ENCODE data around the gene LLCFC1.
"Not testable (repeated sequence)": the region's sequence is repeated elsewhere in the genome, so short reads cannot be mapped to it uniquely, and the experiment has no call there.

Gene LLCFC1

DNA sequence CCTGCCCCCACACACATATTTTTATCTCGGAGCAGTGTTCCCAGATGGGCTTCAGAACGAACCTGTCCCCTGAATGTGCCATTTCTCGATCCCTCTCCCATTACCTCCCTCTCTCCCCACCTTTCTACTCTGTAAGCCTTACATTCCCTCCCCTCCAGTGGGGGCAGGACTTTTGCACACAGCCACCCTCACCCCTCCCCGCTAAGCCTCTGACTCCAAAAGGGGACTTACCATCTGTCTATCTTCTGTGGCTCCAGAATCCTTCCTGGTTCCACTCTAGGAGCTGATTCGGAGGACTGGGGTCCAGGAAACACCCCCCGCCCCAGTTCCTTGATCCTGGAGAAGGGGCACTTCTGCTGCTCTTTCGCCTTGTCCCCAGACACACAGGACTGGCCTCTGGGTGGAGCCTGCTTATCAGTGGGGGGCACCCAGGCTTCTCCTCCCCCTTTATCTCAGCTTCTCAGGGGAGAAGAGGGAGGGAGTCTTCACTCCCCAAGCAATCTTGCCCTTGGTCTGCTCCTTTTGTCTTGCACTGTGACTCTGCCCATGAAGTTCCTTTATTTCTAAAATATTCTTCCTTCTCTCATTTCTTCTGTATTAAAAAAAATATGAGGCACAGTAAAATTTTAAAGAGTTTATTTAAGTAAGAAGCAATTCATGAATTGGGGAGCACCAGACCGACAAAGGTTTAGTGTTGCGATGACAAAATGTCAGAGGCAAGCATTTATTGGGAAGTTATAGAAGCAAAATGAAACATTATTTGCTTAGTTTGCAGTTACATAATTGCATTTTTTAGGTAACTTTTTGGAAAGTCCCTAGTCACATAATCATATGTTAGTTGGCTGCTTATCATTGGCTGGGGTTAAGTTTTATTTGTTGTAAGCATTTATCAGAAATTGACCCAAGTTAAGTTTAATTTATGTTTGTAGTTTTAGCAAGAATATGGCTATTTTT, 23.0 kb downstream of the LLCFC1 start, which contains the start of gene KEL:
Gene KEL (minus strand): TSS at position 391 of the 954 bp plus-strand sequence. CDS start 157 bp downstream, at position 234.
- Histone ChIP-seq H3K36me3 (ENCODE audit: control insufficient read depth in 2 of 2, insufficient read depth in 2 of 2, low read length in 2 of 2) (no peaks in the 10 kb centered on the region), H3K27ac (ENCODE audit: low read length) (no peak within 1 kb of the TSS), H3K9ac (ENCODE audit: low read length in 2 of 2) (no peak within 1 kb of the TSS), H3K4me1 (ENCODE audit: control insufficient read depth, insufficient read depth, low read length) (no peaks in the 10 kb centered on the region), H3K9me3 (ENCODE audit: control insufficient read depth in 2 of 2, low read length in 2 of 2) (no peaks in the 10 kb centered on the region), H3K4me3 (ENCODE audit: low read length in 2 of 2) (no peak within 1 kb of the TSS), H3K27me3 (ENCODE audit: control insufficient read depth in 1 of 2, insufficient read depth in 2 of 2, low read length in 2 of 2) (no peaks in the 10 kb centered on the region)

DNA sequence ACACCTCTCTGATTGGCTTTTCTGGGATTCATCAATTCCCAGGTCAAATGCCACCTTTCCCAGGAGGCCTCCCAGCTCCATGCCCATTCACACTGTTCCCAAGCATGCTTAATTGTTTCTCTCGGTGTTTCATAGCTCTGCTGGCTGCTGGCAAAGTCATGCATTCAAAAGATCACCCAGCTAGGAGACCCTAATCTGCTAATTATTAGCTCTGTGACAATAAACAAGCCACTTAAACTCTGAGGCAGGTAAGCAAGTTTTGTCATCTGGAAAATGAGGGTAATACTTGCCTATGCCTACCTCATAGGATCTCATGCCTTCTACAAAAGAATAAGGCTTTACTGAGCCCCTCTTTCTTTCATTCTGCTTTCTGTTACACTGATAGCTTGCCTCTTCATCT, 23.7 kb downstream of the LLCFC1 start:
- H3K27me3 ChIP-seq (ENCODE audit: control insufficient read depth in 1 of 2, insufficient read depth in 2 of 2, low read length in 2 of 2) = no peaks in the 10 kb centered on the region
- H3K4me3 ChIP-seq (ENCODE audit: low read length in 2 of 2) = no peak overlapping the region
- no peak overlapping the region for H3K27ac ChIP-seq (ENCODE audit: low read length)
- H3K4me1 ChIP-seq (ENCODE audit: control insufficient read depth, insufficient read depth, low read length) = no peaks in the 10 kb centered on the region
- H3K9ac ChIP-seq (ENCODE audit: low read length in 2 of 2) = no peak overlapping the region
- no peaks in the 10 kb centered on the region for H3K9me3 ChIP-seq (ENCODE audit: control insufficient read depth in 2 of 2, low read length in 2 of 2)
- H3K36me3 ChIP-seq (ENCODE audit: control insufficient read depth in 2 of 2, insufficient read depth in 2 of 2, low read length in 2 of 2) = no peaks in the 10 kb centered on the region

DNA sequence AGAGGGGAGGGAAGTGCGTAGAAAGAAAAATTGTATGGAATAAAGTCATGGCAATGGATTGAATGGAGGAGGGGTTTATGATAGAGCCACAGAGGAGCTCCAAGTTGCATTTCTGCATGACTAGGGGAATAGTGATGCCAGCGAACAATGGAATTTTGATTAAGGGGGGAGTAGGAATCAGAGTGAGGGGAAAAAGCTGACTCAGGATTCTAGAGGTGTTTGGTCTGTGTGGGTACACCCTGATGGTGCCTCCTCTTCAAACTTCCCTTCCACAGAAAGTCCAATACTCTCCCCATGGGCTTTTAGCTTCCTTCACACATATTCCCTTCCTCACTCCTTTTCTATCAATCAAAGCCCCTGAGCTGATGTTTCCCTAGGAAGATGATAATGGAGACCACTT, 24.7 kb downstream of the LLCFC1 start:
- no peaks in the 10 kb centered on the region for H3K36me3 ChIP-seq (ENCODE audit: control insufficient read depth in 2 of 2, insufficient read depth in 2 of 2, low read length in 2 of 2)
- H3K9me3 ChIP-seq (ENCODE audit: control insufficient read depth in 2 of 2, low read length in 2 of 2) = no peaks in the 10 kb centered on the region
- H3K27me3 ChIP-seq (ENCODE audit: control insufficient read depth in 1 of 2, insufficient read depth in 2 of 2, low read length in 2 of 2) = no peaks in the 10 kb centered on the region
- H3K4me3 ChIP-seq (ENCODE audit: low read length in 2 of 2) = no peak overlapping the region
- no peaks in the 10 kb centered on the region for H3K4me1 ChIP-seq (ENCODE audit: control insufficient read depth, insufficient read depth, low read length)
- no peak overlapping the region for H3K27ac ChIP-seq (ENCODE audit: low read length)
- H3K9ac ChIP-seq (ENCODE audit: low read length in 2 of 2) = no peak overlapping the region

DNA sequence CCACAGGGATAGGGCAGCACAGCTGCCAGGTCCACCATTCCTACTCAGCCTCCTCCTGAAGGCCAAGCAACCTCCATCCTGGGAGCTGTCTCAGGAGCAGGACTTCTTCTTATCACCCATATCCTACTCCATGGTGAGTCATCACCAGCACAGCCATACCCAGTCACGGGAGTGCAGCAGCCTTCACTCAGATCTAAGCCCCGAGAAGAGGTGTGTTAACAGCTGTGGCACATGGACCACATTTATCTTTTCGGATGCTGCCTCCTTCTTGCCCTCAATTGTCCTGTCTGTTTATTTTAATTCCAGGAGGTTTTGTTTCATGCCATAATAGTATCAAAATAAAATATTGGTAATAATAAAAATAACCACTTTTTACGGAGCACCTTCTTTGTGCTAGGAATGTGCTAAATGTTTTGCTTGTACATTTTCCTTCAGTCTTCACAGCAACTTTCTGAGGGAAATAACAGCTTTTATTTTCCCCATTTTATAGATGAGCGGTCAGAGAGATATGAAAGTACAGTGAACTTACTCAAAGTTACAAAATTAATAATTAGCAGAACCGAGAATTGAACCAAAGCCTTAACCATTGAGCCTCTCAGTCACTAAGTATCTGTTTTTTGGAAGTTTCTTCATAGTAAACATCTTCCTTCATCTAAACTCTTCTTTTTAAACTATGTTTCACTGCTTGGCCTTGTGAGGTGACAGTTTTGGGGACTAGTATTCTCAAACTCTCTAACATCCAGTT, 25.4 kb downstream of the LLCFC1 start:
- no peaks in the 10 kb centered on the region for H3K9me3 ChIP-seq (ENCODE audit: control insufficient read depth in 2 of 2, low read length in 2 of 2)
- no peak overlapping the region for H3K9ac ChIP-seq (ENCODE audit: low read length in 2 of 2)
- H3K27ac ChIP-seq (ENCODE audit: low read length) = no peak overlapping the region
- no peaks in the 10 kb centered on the region for H3K27me3 ChIP-seq (ENCODE audit: control insufficient read depth in 1 of 2, insufficient read depth in 2 of 2, low read length in 2 of 2)
- no peak overlapping the region for H3K4me3 ChIP-seq (ENCODE audit: low read length in 2 of 2)
- H3K36me3 ChIP-seq (ENCODE audit: control insufficient read depth in 2 of 2, insufficient read depth in 2 of 2, low read length in 2 of 2) = no peaks in the 10 kb centered on the region
- H3K4me1 ChIP-seq (ENCODE audit: control insufficient read depth, insufficient read depth, low read length) = no peaks in the 10 kb centered on the region

DNA sequence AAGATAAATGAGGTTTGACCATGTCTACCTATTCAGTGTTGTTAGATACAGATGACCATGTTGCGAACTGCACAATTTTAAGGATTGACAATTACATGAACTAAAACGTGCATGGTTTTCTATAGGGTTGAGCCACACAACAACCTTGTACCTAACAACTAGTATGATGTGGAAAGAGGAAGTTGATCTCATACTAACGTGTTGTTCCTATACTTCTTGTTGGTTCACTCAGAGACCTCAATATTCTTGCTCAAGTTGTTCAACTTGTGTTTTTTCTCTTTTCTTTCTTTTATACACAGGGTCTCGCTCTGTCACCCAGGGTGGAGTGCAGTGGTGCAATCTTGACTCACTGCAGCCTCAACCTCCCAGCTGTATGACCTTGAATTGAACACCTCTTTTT, 28.9 kb downstream of the LLCFC1 start:
- no peak overlapping the region for H3K27ac ChIP-seq (ENCODE audit: low read length)
- no peaks in the 10 kb centered on the region for H3K4me1 ChIP-seq (ENCODE audit: control insufficient read depth, insufficient read depth, low read length)
- no peak overlapping the region for H3K9ac ChIP-seq (ENCODE audit: low read length in 2 of 2)
- no peaks in the 10 kb centered on the region for H3K36me3 ChIP-seq (ENCODE audit: control insufficient read depth in 2 of 2, insufficient read depth in 2 of 2, low read length in 2 of 2)
- no peak overlapping the region for H3K4me3 ChIP-seq (ENCODE audit: low read length in 2 of 2)
- no peaks in the 10 kb centered on the region for H3K9me3 ChIP-seq (ENCODE audit: control insufficient read depth in 2 of 2, low read length in 2 of 2)
- peaks cover 0 to 2% of the 10 kb centered on the region in 2 donors for H3K27me3 ChIP-seq (ENCODE audit: control insufficient read depth in 1 of 2, insufficient read depth in 2 of 2, low read length in 2 of 2)

DNA sequence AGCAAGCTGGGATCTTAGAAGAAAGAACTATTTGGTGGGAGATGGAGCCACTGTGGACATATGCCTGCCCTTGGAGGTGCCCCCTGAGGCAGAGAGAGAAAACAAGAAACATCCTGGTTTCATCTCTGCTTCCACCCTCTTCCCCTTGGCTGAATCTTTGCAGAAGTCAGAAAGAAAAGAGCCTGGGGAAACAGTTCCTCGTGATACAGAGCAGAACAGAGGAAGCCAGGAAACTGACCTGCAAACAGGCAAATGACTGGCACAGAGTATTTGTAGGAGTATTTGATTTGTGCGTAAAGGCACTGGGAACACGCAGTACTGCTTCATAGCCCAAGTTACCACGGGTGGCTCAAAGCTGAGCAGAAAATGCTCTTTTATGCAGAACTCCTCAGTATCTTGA, 29.9 kb downstream of the LLCFC1 start:
- Histone ChIP-seq H3K36me3 (ENCODE audit: control insufficient read depth in 2 of 2, insufficient read depth in 2 of 2, low read length in 2 of 2) (no peaks in the 10 kb centered on the region), H3K27ac (ENCODE audit: low read length) (no peak overlapping the region), H3K4me3 (ENCODE audit: low read length in 2 of 2) (no peak overlapping the region), H3K9me3 (ENCODE audit: control insufficient read depth in 2 of 2, low read length in 2 of 2) (no peaks in the 10 kb centered on the region), H3K9ac (ENCODE audit: low read length in 2 of 2) (no peak overlapping the region), H3K27me3 (ENCODE audit: control insufficient read depth in 1 of 2, insufficient read depth in 2 of 2, low read length in 2 of 2) (peaks cover 0 to 2% of the 10 kb centered on the region in 2 donors), H3K4me1 (ENCODE audit: control insufficient read depth, insufficient read depth, low read length) (no peaks in the 10 kb centered on the region)

DNA sequence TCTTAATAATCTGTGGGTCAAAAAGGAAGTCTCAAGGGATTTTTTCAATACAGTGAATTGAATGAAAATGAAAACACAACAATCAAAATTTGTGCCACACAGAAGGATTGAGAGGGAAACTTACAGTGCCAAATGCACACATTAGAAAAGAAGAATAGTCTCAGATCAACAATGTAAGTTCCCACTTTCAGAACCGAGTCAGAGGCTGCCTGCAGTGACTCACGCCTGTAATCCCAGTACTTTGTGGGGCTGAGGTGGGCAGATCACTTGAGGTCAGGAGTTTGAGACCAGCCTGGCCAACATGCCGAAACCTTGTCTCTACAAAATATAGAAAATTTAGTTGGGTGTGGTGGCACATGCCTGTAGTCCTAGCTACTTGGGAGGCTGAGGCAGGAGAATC, 35.3 kb downstream of the LLCFC1 start:
- H3K27ac ChIP-seq (ENCODE audit: low read length) = no peak overlapping the region
- no peak overlapping the region for H3K4me3 ChIP-seq (ENCODE audit: low read length in 2 of 2)
- no peaks in the 10 kb centered on the region for H3K4me1 ChIP-seq (ENCODE audit: control insufficient read depth, insufficient read depth, low read length)
- H3K27me3 ChIP-seq (ENCODE audit: control insufficient read depth in 1 of 2, insufficient read depth in 2 of 2, low read length in 2 of 2) = peaks cover 0 to 2% of the 10 kb centered on the region in 2 donors
- no peak overlapping the region for H3K9ac ChIP-seq (ENCODE audit: low read length in 2 of 2)
- no peaks in the 10 kb centered on the region for H3K36me3 ChIP-seq (ENCODE audit: control insufficient read depth in 2 of 2, insufficient read depth in 2 of 2, low read length in 2 of 2)
- peaks cover 0 to 3% of the 10 kb centered on the region in 2 donors for H3K9me3 ChIP-seq (ENCODE audit: control insufficient read depth in 2 of 2, low read length in 2 of 2)

DNA sequence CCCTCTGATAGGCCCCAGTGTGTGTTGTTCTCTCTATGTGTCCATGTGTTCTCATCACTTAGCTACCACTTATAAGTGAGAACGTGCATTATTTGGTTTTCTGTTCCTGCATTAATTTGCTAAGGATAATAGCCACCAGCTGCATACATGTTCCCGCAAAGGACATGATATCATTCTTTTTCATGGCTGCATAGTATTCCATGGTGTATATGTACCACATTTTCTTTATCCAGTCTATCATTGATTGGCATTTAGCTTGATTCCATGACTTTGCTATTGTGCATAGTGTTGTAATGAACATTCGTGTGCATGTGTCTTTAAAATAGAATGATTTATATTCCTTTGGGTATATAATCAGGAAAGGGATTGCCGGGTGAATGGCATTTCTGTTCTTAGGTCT, 39.1 kb downstream of the LLCFC1 start:
- H3K36me3 ChIP-seq (ENCODE audit: control insufficient read depth in 2 of 2, insufficient read depth in 2 of 2, low read length in 2 of 2); H3K27ac ChIP-seq (ENCODE audit: low read length); H3K4me3 ChIP-seq (ENCODE audit: low read length in 2 of 2); H3K4me1 ChIP-seq (ENCODE audit: control insufficient read depth, insufficient read depth, low read length); H3K9ac ChIP-seq (ENCODE audit: low read length in 2 of 2); H3K9me3 ChIP-seq (ENCODE audit: control insufficient read depth in 2 of 2, low read length in 2 of 2); H3K27me3 ChIP-seq (ENCODE audit: control insufficient read depth in 1 of 2, insufficient read depth in 2 of 2, low read length in 2 of 2): not testable (repeated sequence)

DNA sequence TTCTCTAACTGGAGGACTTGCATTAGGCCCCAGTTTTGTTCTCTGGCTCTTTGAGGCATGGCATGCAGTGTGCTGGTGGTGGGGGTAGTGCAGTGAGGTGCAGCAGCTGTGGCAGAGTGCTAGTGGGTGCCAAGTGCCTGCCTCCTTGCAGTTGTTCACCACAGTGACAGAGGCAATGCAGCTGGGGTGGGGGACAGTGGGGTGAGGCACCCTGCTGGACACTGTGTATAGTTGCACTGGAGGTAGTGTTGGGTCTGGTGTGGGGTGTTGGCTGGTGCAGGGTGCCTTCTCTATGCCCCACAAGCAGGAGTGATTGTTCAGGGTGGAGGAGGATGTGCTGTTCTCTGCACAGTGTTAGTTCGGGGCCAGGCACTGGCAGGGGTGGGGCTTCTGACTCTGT, 44.5 kb downstream of the LLCFC1 start:
- peaks cover 0 to 3% of the 10 kb centered on the region in 2 donors for H3K9me3 ChIP-seq (ENCODE audit: control insufficient read depth in 2 of 2, low read length in 2 of 2)
- no peak overlapping the region for H3K27ac ChIP-seq (ENCODE audit: low read length)
- no peaks in the 10 kb centered on the region for H3K4me1 ChIP-seq (ENCODE audit: control insufficient read depth, insufficient read depth, low read length)
- no peaks in the 10 kb centered on the region for H3K36me3 ChIP-seq (ENCODE audit: control insufficient read depth in 2 of 2, insufficient read depth in 2 of 2, low read length in 2 of 2)
- no peaks in the 10 kb centered on the region for H3K27me3 ChIP-seq (ENCODE audit: control insufficient read depth in 1 of 2, insufficient read depth in 2 of 2, low read length in 2 of 2)
- H3K9ac ChIP-seq (ENCODE audit: low read length in 2 of 2) = no peak overlapping the region
- H3K4me3 ChIP-seq (ENCODE audit: low read length in 2 of 2) = no peak overlapping the region

DNA sequence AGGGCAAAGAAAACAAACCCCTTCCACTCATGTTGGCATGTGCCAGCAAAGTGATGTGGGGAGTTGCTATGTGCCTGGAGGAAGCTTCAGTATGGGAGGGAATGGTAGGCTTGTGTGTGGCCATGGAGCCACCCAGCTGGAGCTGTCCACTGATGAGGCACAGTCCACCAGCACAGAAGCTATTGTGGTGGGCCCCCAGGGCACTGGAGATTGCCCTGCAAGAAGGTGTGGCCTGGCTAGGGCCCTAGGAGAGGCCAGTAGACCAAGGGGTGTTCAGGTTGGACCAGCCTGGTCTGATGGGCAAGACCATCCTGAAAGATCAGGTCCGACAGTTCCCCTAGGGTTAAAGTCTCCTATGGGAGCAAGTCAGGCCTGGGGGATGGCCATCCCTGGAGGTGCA, 45.0 kb downstream of the LLCFC1 start:
- no peaks in the 10 kb centered on the region for H3K36me3 ChIP-seq (ENCODE audit: control insufficient read depth in 2 of 2, insufficient read depth in 2 of 2, low read length in 2 of 2)
- no peak overlapping the region for H3K9ac ChIP-seq (ENCODE audit: low read length in 2 of 2)

More for the DNA sequence above, 45.0 kb downstream of the LLCFC1 start:
- no peak overlapping the region for H3K27ac ChIP-seq (ENCODE audit: low read length)
- no peaks in the 10 kb centered on the region for H3K27me3 ChIP-seq (ENCODE audit: control insufficient read depth in 1 of 2, insufficient read depth in 2 of 2, low read length in 2 of 2)
- H3K4me1 ChIP-seq (ENCODE audit: control insufficient read depth, insufficient read depth, low read length) = no peaks in the 10 kb centered on the region
- H3K9me3 ChIP-seq (ENCODE audit: control insufficient read depth in 2 of 2, low read length in 2 of 2) = peaks cover 0 to 2% of the 10 kb centered on the region in 2 donors
- H3K4me3 ChIP-seq (ENCODE audit: low read length in 2 of 2) = no peak overlapping the region
